SK-N-SH (cell line): ENCODE results near the gene FERMT2. TPM values are rescaled to one million over a fixed set of nuclear protein-coding genes. Genes with fewer than 3 reads are reported as not detected.

ENCODE experiments used
- CTCF ChIA-PET: fragments of 300-600, 350-600 bp; formaldehyde crosslinking; extraction: SDS; loops from one replicate; lab custom pipeline; 2021; lab: Yijun Ruan, JAX
- POLR2A ChIA-PET: fragments of 350-600 bp; sonication (Branson Sonifier 250); formaldehyde crosslinking; extraction: SDS; loops from one replicate; lab custom pipeline; 2020; ENCODE audit warnings: antibody characterized with exemption, inconsistent platforms; lab: Yijun Ruan, JAX
- DNase-seq: peaks from one replicate; pipeline ENCODE4 v3.0.0; 2012
- H2AFZ ChIP-seq: fragments of 200-600 bp; sonication (generic); 2 replicates; pipeline ENCODE4 v1.8.1; 2016; ENCODE audit warnings: antibody characterized with exemption, mild to moderate bottlenecking, low read depth
- H3F3A ChIP-seq: fragments of 200-600 bp; sonication (generic); replicated peaks from 2 replicates; pipeline ENCODE3; 2016; ENCODE audit warnings: antibody characterized with exemption, mild to moderate bottlenecking; ENCODE audit not compliant: insufficient read depth
- H3K27ac ChIP-seq, 2 experiments: fragments of 200-500 bp in 1 of 2; fragments of 200-600 bp in 1 of 2; sonication (Bioruptor generic) in 1 of 2; sonication (generic), shearing (Covaris generic) in 1 of 2; 2 replicates each; pipeline versions ENCODE4 v1.5.1 to v1.6.1; 2014 to 2016; ENCODE audit warnings: low read depth in 2 of 2, inconsistent platforms in 1 of 2, low read length in 1 of 2, mild to moderate bottlenecking in 1 of 2, mixed read lengths in 1 of 2
- H3K27me3 ChIP-seq: fragments of 200-600 bp; sonication (generic), shearing (Covaris generic); 2 replicates; pipeline ENCODE4 v1.6.1; 2016; ENCODE audit warnings: mixed run types; ENCODE audit not compliant: insufficient read depth
- H3K36me3 ChIP-seq, 2 experiments: fragments of 200-500 bp in 1 of 2; fragments of 200-600 bp in 1 of 2; sonication (Bioruptor generic) in 1 of 2; sonication (generic) in 1 of 2; replicated peaks in 1 of 2; 2 replicates each; pipeline versions ENCODE3 to v1.5.1; 2014 to 2016; ENCODE audit warnings: low read length in 1 of 2, mild to moderate bottlenecking in 1 of 2; ENCODE audit not compliant: insufficient read depth in 2 of 2, control insufficient read depth in 1 of 2
- H3K4me1 ChIP-seq, 2 experiments: fragments of 200-500 bp in 1 of 2; fragments of 200-600 bp in 1 of 2; sonication (Bioruptor generic) in 1 of 2; sonication (generic), shearing (Covaris generic) in 1 of 2; 2 replicates each; pipeline versions ENCODE4 v1.5.1 to v1.6.1; 2014 to 2016; ENCODE audit warnings: low read depth in 1 of 2, low read length in 1 of 2, mixed run types in 1 of 2; ENCODE audit not compliant: insufficient read depth in 2 of 2, control insufficient read depth in 1 of 2
- H3K4me2 ChIP-seq: fragments of 200-600 bp; sonication (generic), shearing (Covaris generic); 2 replicates; pipeline ENCODE4 v1.6.1; 2017; ENCODE audit warnings: mixed run types
- H3K4me3 ChIP-seq, 2 experiments: fragments of 200-500 bp in 1 of 2; fragments of 200-600 bp in 1 of 2; sonication (Bioruptor generic) in 1 of 2; sonication (generic), shearing (Covaris generic) in 1 of 2; 2 replicates each; pipeline versions ENCODE4 v1.5.1 to v1.8.1; 2014 to 2016; ENCODE audit warnings: low read depth in 2 of 2, inconsistent platforms in 1 of 2, low read length in 1 of 2, mild to moderate bottlenecking in 1 of 2, mixed read lengths in 1 of 2, moderate library complexity in 1 of 2
- H3K79me2 ChIP-seq: fragments of 200-600 bp; sonication (generic); 2 replicates; pipeline ENCODE4 v1.8.1; 2017; ENCODE audit warnings: mild to moderate bottlenecking; ENCODE audit not compliant: insufficient read depth
- H3K9ac ChIP-seq: fragments of 200-600 bp; sonication (generic); 2 replicates; pipeline ENCODE4 v1.6.1; 2017; ENCODE audit warnings: mixed run types
- H3K9me2 ChIP-seq: fragments of 200-600 bp; sonication (generic); 2 replicates; pipeline ENCODE4 v1.6.1; 2017; ENCODE audit warnings: mixed run types
- H3K9me3 ChIP-seq: fragments of 200-600 bp; sonication (generic); 2 replicates; pipeline ENCODE4 v1.6.1; 2017; ENCODE audit warnings: mixed run types, mild to moderate bottlenecking, moderate library complexity
- H4K20me1 ChIP-seq: fragments of 200-600 bp; sonication (generic); 2 replicates; pipeline ENCODE4 v1.6.1; 2017; ENCODE audit warnings: mild to moderate bottlenecking, mixed run types; ENCODE audit not compliant: insufficient read depth
- CHD2 ChIP-seq: fragments of 150-350 bp; IDR thresholded peaks from 2 replicates; pipeline ENCODE4 v1.6.1; 2018; ENCODE audit warnings: low read length; ENCODE audit not compliant: partially characterized antibody
- ELF1 ChIP-seq: IDR thresholded peaks from 2 replicates; pipeline ENCODE4 v1.4.0; 2012
- EZH2phosphoT487 ChIP-seq: fragments of 200-600 bp; sonication (generic); IDR thresholded peaks from 2 replicates; pipeline ENCODE4 v1.6.1; 2017; ENCODE audit warnings: low read depth, mixed run types, mild to moderate bottlenecking, antibody characterized with exemption, moderate library complexity, borderline replicate concordance
- FOSL2 ChIP-seq: IDR thresholded peaks from 2 replicates; pipeline ENCODE4 v1.4.0; 2012; ENCODE audit warnings: low read depth, mild to moderate bottlenecking, moderate library complexity, borderline replicate concordance
- FOXJ3 ChIP-seq: sonication (generic); formaldehyde crosslinking; IDR thresholded peaks from 2 replicates; pipeline ENCODE4 v1.5.1; 2020; ENCODE audit warnings: mild to moderate bottlenecking, missing genetic modification reagents
- FOXM1 ChIP-seq: IDR thresholded peaks from 2 replicates; pipeline ENCODE4 v1.4.0; 2012; ENCODE audit warnings: low read depth, mild to moderate bottlenecking
- GABPA ChIP-seq: IDR thresholded peaks from 2 replicates; pipeline ENCODE4 v1.4.0; 2012; ENCODE audit warnings: low read depth, mild to moderate bottlenecking
- GATA2 ChIP-seq: sonication (generic); formaldehyde crosslinking; IDR thresholded peaks from 2 replicates; pipeline ENCODE4 v1.5.0; 2020; ENCODE audit warnings: mild to moderate bottlenecking, missing genetic modification reagents
- JUND ChIP-seq: IDR thresholded peaks from 2 replicates; pipeline ENCODE4 v1.4.0; 2012
- MXI1 ChIP-seq: IDR thresholded peaks from 2 replicates; pipeline ENCODE4 v1.6.1; 2012; ENCODE audit warnings: mild to moderate bottlenecking, low read depth, low read length, improper control_type of control experiment
- NFIC ChIP-seq: IDR thresholded peaks from 2 replicates; pipeline ENCODE4 v1.4.0; 2012; ENCODE audit warnings: borderline replicate concordance
- RAD21 ChIP-seq: IDR thresholded peaks from 2 replicates; pipeline ENCODE4 v1.6.1; 2012; ENCODE audit warnings: mild to moderate bottlenecking, low read length
- RFX5 ChIP-seq: IDR thresholded peaks from 2 replicates; pipeline ENCODE4 v1.6.1; 2012; ENCODE audit warnings: mild to moderate bottlenecking, improper control_type of control experiment, low read length
- SIN3A ChIP-seq: IDR thresholded peaks from 2 replicates; pipeline ENCODE4 v1.6.1; 2012; ENCODE audit warnings: low read depth, mild to moderate bottlenecking, low read length, moderate library complexity, borderline replicate concordance
- TAF1 ChIP-seq: IDR thresholded peaks from 2 replicates; pipeline ENCODE4 v1.6.1; 2012; ENCODE audit warnings: low read depth, mild to moderate bottlenecking, low read length, moderate library complexity, borderline replicate concordance
- TCF12 ChIP-seq: IDR thresholded peaks from 2 replicates; pipeline ENCODE4 v1.4.0; 2012
- TEAD4 ChIP-seq: IDR thresholded peaks from 2 replicates; pipeline ENCODE4 v1.4.0; 2012; ENCODE audit warnings: mild to moderate bottlenecking, borderline replicate concordance; ENCODE audit not compliant: insufficient read depth
- USF1 ChIP-seq: IDR thresholded peaks from 2 replicates; pipeline ENCODE4 v1.4.0; 2012; ENCODE audit warnings: low read depth, borderline replicate concordance
- YY1 ChIP-seq: IDR thresholded peaks from 2 replicates; pipeline ENCODE4 v1.4.0; 2012; ENCODE audit warnings: low read depth, mild to moderate bottlenecking
- ZBTB33 ChIP-seq: IDR thresholded peaks from 2 replicates; pipeline ENCODE4 v1.4.0; 2012; ENCODE audit warnings: low read depth, borderline replicate concordance
- WGBS: methylation state at CpG from one replicate; pipeline ENCODE4 v1.1.6; 2017; ENCODE audit warnings: low lambda C conversion rate; 5-methylcytosine and 5-hydroxymethylcytosine counted together
- polyA plus RNA-seq, 3 experiments: library from polyadenylated mRNA; depleted of rRNA; stranded (reverse); fragments of >200 nt; gene quantifications; 2 replicates each; pipeline ENCODE4 v1.2.3, GENCODE V29; 2012
- TF ChIP-seq, protein P1 (sequence below): fragments of 150-350 bp; IDR thresholded peaks from 2 replicates; pipeline ENCODE4 v1.6.1; 2017; ENCODE audit warnings: antibody characterized with exemption, low read length, low read depth, borderline replicate concordance

Gene FERMT2
- polyA plus RNA-seq, 1 of the 3 experiments (the other 2 are of a cell fraction): 40.1 TPM

DNA sequence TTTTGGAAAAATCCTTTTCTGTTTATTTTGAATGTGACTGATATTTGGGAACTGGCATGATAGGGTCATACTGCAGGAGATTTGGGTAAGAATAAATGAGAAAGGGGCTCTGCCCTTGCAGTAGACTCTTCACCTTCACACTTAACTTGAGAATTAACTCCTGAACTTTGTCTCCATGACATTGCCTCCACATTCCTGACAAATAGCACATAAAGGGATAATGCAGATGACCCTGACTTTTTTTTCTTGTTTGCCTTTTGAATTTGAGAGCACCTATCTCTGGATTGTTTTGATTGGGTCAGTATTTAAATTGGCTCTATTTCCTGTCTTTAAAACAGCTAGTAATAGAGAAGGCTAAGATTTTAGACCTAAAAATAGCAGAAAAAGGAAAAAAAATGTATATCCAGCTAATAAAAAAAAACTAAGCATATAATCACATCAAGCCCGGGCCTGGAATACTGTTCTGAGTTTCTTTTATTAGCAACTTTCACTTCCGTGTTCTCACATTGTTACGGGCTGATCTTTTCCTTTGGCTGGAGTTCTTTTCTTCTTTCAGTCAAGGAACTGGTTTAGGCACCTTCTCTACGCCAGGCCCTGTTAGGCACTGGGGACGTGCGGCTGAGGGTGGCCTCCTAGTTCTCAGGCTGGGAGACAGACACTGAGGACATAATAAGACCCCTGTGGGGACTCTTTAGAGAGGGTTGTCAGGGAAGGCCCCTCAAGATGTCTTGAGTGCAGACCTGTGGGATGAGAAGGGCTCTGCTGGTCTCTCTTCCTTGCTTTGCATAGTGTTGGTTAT is 106.4 kb downstream of the FERMT2 start:
- peak overlapping the region in 1 of 2 experiments; percentile 49; a peak in 2 of 4 replicates for H3K27ac ChIP-seq
- H3K9me2 ChIP-seq: no peaks in the 10 kb centered on the region
- H3F3A ChIP-seq: peaks cover 18% of the 10 kb centered on the region
- H3K4me1 ChIP-seq: peaks cover 4 to 26% of the 10 kb centered on the region in 2 experiments; a peak in 2 of 4 replicates
- no peak for DNase-seq
- ChIA-PET CTCF (no interaction called here), POLR2A (no interaction called here)
- 77% methylated on average over 6 of the region's 6 CpGs for WGBS
- no peaks in the 10 kb centered on the region for H3K36me3 ChIP-seq
- H3K9ac ChIP-seq: peak overlapping the region; percentile 18
- H3K4me3 ChIP-seq: no peak overlapping the region
- H3K4me2 ChIP-seq: peak overlapping the region; percentile 17; the same call in 1 of the 2 replicates
- TF ChIP-seq TCF12: no peak
- TF ChIP-seq RAD21: no peak
- TF ChIP-seq, protein P1, sequence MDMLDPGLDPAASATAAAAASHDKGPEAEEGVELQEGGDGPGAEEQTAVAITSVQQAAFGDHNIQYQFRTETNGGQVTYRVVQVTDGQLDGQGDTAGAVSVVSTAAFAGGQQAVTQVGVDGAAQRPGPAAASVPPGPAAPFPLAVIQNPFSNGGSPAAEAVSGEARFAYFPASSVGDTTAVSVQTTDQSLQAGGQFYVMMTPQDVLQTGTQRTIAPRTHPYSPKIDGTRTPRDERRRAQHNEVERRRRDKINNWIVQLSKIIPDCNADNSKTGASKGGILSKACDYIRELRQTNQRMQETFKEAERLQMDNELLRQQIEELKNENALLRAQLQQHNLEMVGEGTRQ: no peak
- TF ChIP-seq YY1: no peak
- no peaks in the 10 kb centered on the region for H4K20me1 ChIP-seq
- H3K9me3 ChIP-seq: no peaks in the 10 kb centered on the region
- H2AFZ ChIP-seq: peak overlapping the region; percentile 72; the same call in 1 of the 2 replicates
- H3K79me2 ChIP-seq: no peaks in the 10 kb centered on the region
- no peaks in the 10 kb centered on the region for H3K27me3 ChIP-seq

GRCh38 chr14:52840877-52841276 is 110.0 kb downstream of the FERMT2 start:
- CTCF ChIA-PET: interaction anchor here (0.7 to 2.2 kb wide), 6 partner anchors 8 to 120 kb away, joined by 3 to 8 read pairs (median 6); no protein-coding TSS in a partner anchor
- no peaks in the 10 kb centered on the region for H3K36me3 ChIP-seq
- H3K27me3 ChIP-seq: no peaks in the 10 kb centered on the region
- H3K9ac ChIP-seq: no peak overlapping the region; the same call in 1 of the 2 replicates
- POLR2A ChIA-PET: no interaction called here
- H3K9me3 ChIP-seq: no peaks in the 10 kb centered on the region
- no peaks in the 10 kb centered on the region for H3K79me2 ChIP-seq
- no peak overlapping the region for H3K4me3 ChIP-seq
- DNase-seq: no peak
- H3K9me2 ChIP-seq: no peaks in the 10 kb centered on the region
- H4K20me1 ChIP-seq: no peaks in the 10 kb centered on the region
- H2AFZ ChIP-seq: peak overlapping the region; percentile 54; the same call in 1 of the 2 replicates
- H3F3A ChIP-seq: peaks cover 24% of the 10 kb centered on the region
- peak overlapping the region; percentile 55; the same call in 1 of the 2 replicates for H3K4me2 ChIP-seq
- peaks cover 6 to 32% of the 10 kb centered on the region in 2 experiments; a peak in 2 of 4 replicates for H3K4me1 ChIP-seq
- H3K27ac ChIP-seq: peak overlapping the region in 1 of 2 experiments; percentile 84; a peak in 2 of 4 replicates
- WGBS: 49% methylated on average over 3 of the region's 3 CpGs
- TF ChIP-seq TEAD4: no peak
- no peak for TF ChIP-seq FOXM1
- peak; percentile 15; the same call in 1 of the 2 replicates for TF ChIP-seq FOSL2
- no peak for TF ChIP-seq MXI1
- no peak for TF ChIP-seq ELF1
- no peak for TF ChIP-seq TAF1
- TF ChIP-seq GABPA: no peak
- TF ChIP-seq GATA2 (CRISPR knock-in tag): no peak
- TF ChIP-seq CHD2: no peak
- TF ChIP-seq USF1: no peak
- TF ChIP-seq RFX5: no peak
- no peak for TF ChIP-seq ZBTB33
- TF ChIP-seq SIN3A: no peak
- TF ChIP-seq NFIC: peak; percentile 46; the same call in 1 of the 2 replicates
- no peak for TF ChIP-seq TCF12
- no peak for TF ChIP-seq EZH2phosphoT487
- no peak for TF ChIP-seq FOXJ3 (CRISPR knock-in tag)
- TF ChIP-seq, protein P1: no peak
- no peak for TF ChIP-seq JUND
- no peak for TF ChIP-seq YY1
